Endothelial cell of umbilical vein (primary cell): ENCODE data around the gene APCDD1L. TPM values are rescaled to one million over a fixed set of nuclear protein-coding genes. Genes with fewer than 3 reads are reported as not detected.

Experiments used
- BruUV-seq: library from RNA; stranded (reverse); fragments of 400-500 nt; replicated peaks from 2 replicates; lab custom pipeline; 2021; lab: Mats Ljungman, UMichigan
- CTCF ChIA-PET: fragments of 300-600, 350-600 bp; sonication (Branson Sonifier 250); formaldehyde crosslinking; loops from one replicate; lab custom pipeline; 2021; ENCODE audit warnings: antibody characterized with exemption, inconsistent platforms; lab: Charles Lee
- POLR2A ChIA-PET: fragments of 300-600, 350-600 bp; sonication (Branson Sonifier 250); formaldehyde crosslinking; loops from one replicate; lab custom pipeline; 2021; ENCODE audit warnings: antibody characterized with exemption, inconsistent platforms; lab: Charles Lee
- DNase-seq: peaks from one replicate; pipeline ENCODE4 v3.0.0-alpha.2; 2011; ENCODE audit warnings: low read depth, low spot score
- FAIRE-seq: peaks from 2 replicates; lab custom pipeline; 2011; peaks lifted over from hg19 to GRCh38; lab: Jason Lieb, UNC
- H2AFZ ChIP-seq: 2 replicates; pipeline ENCODE4 v1.6.0; 2012; ENCODE audit warnings: low read depth, low read length, control low read depth, inconsistent platforms
- H3K27ac ChIP-seq: 2 replicates; pipeline ENCODE4 v1.5.1; 2011; ENCODE audit warnings: low read depth, mild to moderate bottlenecking, control low read depth, low read length, moderate library complexity; ENCODE audit not compliant: insufficient read depth
- H3K27me3 ChIP-seq, 2 experiments: 2 replicates each; pipeline versions ENCODE4 v1.6.0 to v1.6.1; 2011; ENCODE audit warnings: low read length in 2 of 2, mixed read lengths in 1 of 2; ENCODE audit not compliant: control insufficient read depth in 2 of 2, insufficient read depth in 2 of 2
- H3K36me3 ChIP-seq, 2 experiments: 2 replicates in 1 of 2; 3 replicates in 1 of 2; pipeline ENCODE4 v1.5.1; 2011; ENCODE audit warnings: low read length in 2 of 2, mild to moderate bottlenecking in 1 of 2, moderate library complexity in 1 of 2; ENCODE audit not compliant: control insufficient read depth in 2 of 2, insufficient read depth in 2 of 2; ENCODE audit errors: extremely low read depth in 1 of 2
- H3K4me1 ChIP-seq: 3 replicates; pipeline ENCODE4 v1.5.1; 2011; ENCODE audit warnings: mild to moderate bottlenecking, low read length; ENCODE audit not compliant: control insufficient read depth, insufficient read depth; ENCODE audit errors: extremely low read depth
- H3K4me2 ChIP-seq: 2 replicates; pipeline ENCODE4 v1.6.1; 2011; ENCODE audit warnings: low read length, control low read depth, mixed read lengths; ENCODE audit not compliant: insufficient read depth
- H3K4me3 ChIP-seq, 3 experiments: fragments of 200-600 bp in 1 of 3; sonication (generic), shearing (Covaris generic) in 1 of 3; replicated peaks in 1 of 3; 2 replicates each; pipeline ENCODE4 v1.5.1; 2011 to 2016; ENCODE audit warnings: control low read depth in 3 of 3, low read length in 3 of 3, mild to moderate bottlenecking in 2 of 3, inconsistent platforms in 1 of 3, low read depth in 1 of 3, moderate library complexity in 1 of 3; ENCODE audit not compliant: insufficient read depth in 1 of 3
- H3K79me2 ChIP-seq: 2 replicates; pipeline ENCODE4 v1.6.0; 2012; ENCODE audit warnings: low read length, inconsistent platforms; ENCODE audit not compliant: control insufficient read depth, insufficient read depth
- H3K9ac ChIP-seq: replicated peaks from 2 replicates; pipeline ENCODE3; 2011; ENCODE audit warnings: low read length, control low read depth; ENCODE audit not compliant: insufficient read depth; ENCODE audit errors: extremely low read depth
- H3K9me1 ChIP-seq: replicated peaks from 3 replicates; pipeline ENCODE4 v1.6.0; 2011; ENCODE audit warnings: mild to moderate bottlenecking, low read length; ENCODE audit not compliant: control insufficient read depth, insufficient read depth; ENCODE audit errors: extremely low read depth
- H3K9me3 ChIP-seq: replicated peaks from 2 replicates; pipeline ENCODE4 v1.5.1; 2012; ENCODE audit warnings: low read length, inconsistent platforms; ENCODE audit not compliant: control insufficient read depth, insufficient read depth
- H4K20me1 ChIP-seq: replicated peaks from 2 replicates; pipeline ENCODE3; 2011; ENCODE audit warnings: mild to moderate bottlenecking, low read length; ENCODE audit not compliant: control insufficient read depth, insufficient read depth; ENCODE audit errors: extremely low read depth
- CTCF ChIP-seq, 2 donors: IDR thresholded peaks; 1 replicate in 1 of 2; 2 replicates in 1 of 2; pipeline ENCODE4 v1.5.1; 2011; ENCODE audit warnings: low read length in 2 of 2, mild to moderate bottlenecking in 2 of 2, moderate library complexity in 2 of 2, control low read depth in 1 of 2, inconsistent platforms in 1 of 2, low read depth in 1 of 2; ENCODE audit not compliant: insufficient read depth in 1 of 2; ENCODE audit errors: extremely low read depth in 1 of 2
- EZH2 ChIP-seq: IDR thresholded peaks from 2 replicates; pipeline ENCODE4 v1.6.1; 2012; ENCODE audit warnings: borderline replicate concordance, low read depth, mild to moderate bottlenecking, moderate library complexity, low read length, inconsistent platforms; ENCODE audit not compliant: severe bottlenecking
- FOS ChIP-seq: IDR thresholded peaks from 2 replicates; pipeline ENCODE4 v1.6.1; 2011; ENCODE audit warnings: mild to moderate bottlenecking, low read length, moderate library complexity, borderline replicate concordance; ENCODE audit not compliant: insufficient read depth
- GATA2 ChIP-seq: IDR thresholded peaks from 2 replicates; pipeline ENCODE4 v1.7.0; 2011; ENCODE audit warnings: low read depth, mild to moderate bottlenecking, moderate library complexity, mixed read lengths, low read length; ENCODE audit not compliant: insufficient read length, insufficient read depth
- JUN ChIP-seq: IDR thresholded peaks from 2 replicates; pipeline ENCODE4 v1.6.1; 2011; ENCODE audit warnings: borderline replicate concordance, low read depth; ENCODE audit not compliant: insufficient read length, insufficient read depth
- MAX ChIP-seq: IDR thresholded peaks from 2 replicates; pipeline ENCODE4 v1.6.1; 2011; ENCODE audit not compliant: insufficient read depth, insufficient read length
- MYC ChIP-seq: IDR thresholded peaks from one replicate; pipeline ENCODE4 v1.6.1; 2011; ENCODE audit warnings: mild to moderate bottlenecking, low read depth, low read length
- POLR2A ChIP-seq: IDR thresholded peaks from 2 replicates; pipeline ENCODE4 v1.6.1; 2012; ENCODE audit warnings: low read depth, mild to moderate bottlenecking, control low read depth, low read length
- POLR2AphosphoS5 ChIP-seq: IDR thresholded peaks from 2 replicates; pipeline ENCODE4 v1.6.1; 2012; ENCODE audit warnings: low read depth, mild to moderate bottlenecking, control low read depth, low read length, moderate library complexity; ENCODE audit not compliant: insufficient read depth
- dilution Hi-C: fragments of 300-500 bp; cut with MboI; formaldehyde crosslinking; loops from one replicate; pipeline ENCODE4 v1.15.0; 2019; ENCODE audit warnings: low sequenced_read_pairs; ENCODE audit not compliant: extremely low pct_ligation_motif_present
- intact Hi-C: fragments of 100-400 bp; cut with micrococcal nuclease; formaldehyde crosslinking; loops from one replicate; pipeline ENCODE4 v1.10.0; 2022
- polyA plus RNA-seq, 4 experiments: library from polyadenylated mRNA; depleted of rRNA in 3 of 4; stranded (reverse) in 3 of 4; unstranded in 1 of 4; fragments of >200 nt; gene quantifications; 2 replicates each; pipeline versions ENCODE4 v1.2.1 to v1.2.3, GENCODE V29; 2011 to 2012; ENCODE audit warnings: missing spikeins in 1 of 4
- total RNA-seq: library from RNA; stranded (reverse); gene quantifications from 2 replicates; pipeline ENCODE4 v1.2.3, GENCODE V29; 2021

The APCDD1L gene
- total and polyA plus RNA-seq, 2 donors (not counting 3 experiments of a cell fraction or from before 2014, with no cell fraction given), result 0.17 to 1.4 TPM

GRCh38 chr20:58536289-58536688, 21.1 kb upstream of the APCDD1L start:
- Histone ChIP-seq H3K4me3 (no peak overlapping the region), H3K36me3 (no peaks in the 10 kb centered on the region), H3K27me3 (no peaks in the 10 kb centered on the region), H4K20me1 (no peaks in the 10 kb centered on the region), H3K9ac (no peak overlapping the region), H3K4me2 (no peak overlapping the region), H2AFZ (no peak overlapping the region), H3K4me1 (no peaks in the 10 kb centered on the region), H3K79me2 (no peaks in the 10 kb centered on the region), H3K9me3 (no peaks in the 10 kb centered on the region), H3K9me1 (no peaks in the 10 kb centered on the region), H3K27ac (no peak overlapping the region)
- no TSS peak for BruUV-seq
- dilution Hi-C loops, result no loop called here
- ChIA-PET POLR2A (no interaction called here), CTCF (no interaction called here)
- TF ChIP-seq POLR2AphosphoS5 (no peak), CTCF (IDR thresholded peaks at IDR 0.05; ENCODE audit: extremely low read depth in 1 of 2, insufficient read depth in 1 of 2, low read depth in 1 of 2, low read length in 2 of 2) (no peak), MYC (no peak), GATA2 (no peak), FOS (no peak), MAX (no peak), POLR2A (no peak), JUN (no peak), EZH2 (no peak)
- intact Hi-C loops, result no loop called here
- FAIRE-seq, result no peak
- DNase-seq, result no peak
